ENCODE results near the gene ATP6AP2. TPM values are rescaled to one million over a fixed set of nuclear protein-coding genes. Genes with fewer than 3 reads are reported as not detected.

ATP6AP2 gene
- polyA plus RNA-seq, 1 donor (not counting 4 experiments of a cell fraction or from before 2014, with no cell fraction given) = 176 TPM

- Histone ChIP-seq H2AFZ (ENCODE audit: control insufficient read depth, low read length) (no peak overlapping the region), H3K27ac (ENCODE audit: control insufficient read depth, insufficient read depth, low read length) (no peak overlapping the region), H3K4me3 (ENCODE audit: control insufficient read depth in 2 of 3, extremely low read depth in 1 of 3, insufficient read depth in 2 of 3, low read depth in 1 of 3, low read length in 3 of 3) (no peak overlapping the region), H3K4me1 (ENCODE audit: control insufficient read depth, extremely low read depth, insufficient read depth, low read length) (no peaks in the 10 kb centered on the region), H3K27me3 (ENCODE audit: control insufficient read depth, extremely low read depth, insufficient read depth, low read length) (no peaks in the 10 kb centered on the region), H3K9ac (ENCODE audit: control insufficient read depth, extremely low read depth, insufficient read depth, low read length) (no peak overlapping the region), H3K36me3 (ENCODE audit: control insufficient read depth in 2 of 2, extremely low read depth in 1 of 2, insufficient read depth in 2 of 2, low read length in 2 of 2) (no peaks in the 10 kb centered on the region), H3K9me3 (ENCODE audit: control insufficient read depth, low read depth, low read length) (no peaks in the 10 kb centered on the region), H3K4me2 (ENCODE audit: control insufficient read depth, extremely low read depth, insufficient read depth, low read depth, low read length) (no peak overlapping the region), H3K79me2 (ENCODE audit: control insufficient read depth, insufficient read depth, low read length) (peaks cover 1% of the 10 kb centered on the region), H3K9me1 (ENCODE audit: control insufficient read depth, extremely low read depth, insufficient read depth, low read length) (no peaks in the 10 kb centered on the region), H4K20me1 (ENCODE audit: control insufficient read depth, extremely low read depth, insufficient read depth, low read length) (no peaks in the 10 kb centered on the region)
- TF ChIP-seq EZH2 (IDR thresholded peaks at IDR 0.05; ENCODE audit: low read length) (no peak), CTCF (optimal IDR thresholded peaks at IDR 0.05 in 1 of 3, IDR thresholded peaks at IDR 0.05 in 1 of 3, conservative IDR thresholded peaks at IDR 0.05 in 1 of 3; ENCODE audit: extremely low read depth in 1 of 3, insufficient read depth in 2 of 3, low read length in 3 of 3) (no peak)
- DNase-seq (ENCODE audit: low read depth, low spot score) (no peak), FAIRE-seq (no peak)
- dilution Hi-C loops (cut with MboI; ENCODE audit: extremely low pct_ligation_motif_present, low sequenced_read_pairs) = no loop called here
These were observed 4.5 kb upstream of the ATP6AP2 start for GRCh38 chrX:40576291-40576690.

DNA sequence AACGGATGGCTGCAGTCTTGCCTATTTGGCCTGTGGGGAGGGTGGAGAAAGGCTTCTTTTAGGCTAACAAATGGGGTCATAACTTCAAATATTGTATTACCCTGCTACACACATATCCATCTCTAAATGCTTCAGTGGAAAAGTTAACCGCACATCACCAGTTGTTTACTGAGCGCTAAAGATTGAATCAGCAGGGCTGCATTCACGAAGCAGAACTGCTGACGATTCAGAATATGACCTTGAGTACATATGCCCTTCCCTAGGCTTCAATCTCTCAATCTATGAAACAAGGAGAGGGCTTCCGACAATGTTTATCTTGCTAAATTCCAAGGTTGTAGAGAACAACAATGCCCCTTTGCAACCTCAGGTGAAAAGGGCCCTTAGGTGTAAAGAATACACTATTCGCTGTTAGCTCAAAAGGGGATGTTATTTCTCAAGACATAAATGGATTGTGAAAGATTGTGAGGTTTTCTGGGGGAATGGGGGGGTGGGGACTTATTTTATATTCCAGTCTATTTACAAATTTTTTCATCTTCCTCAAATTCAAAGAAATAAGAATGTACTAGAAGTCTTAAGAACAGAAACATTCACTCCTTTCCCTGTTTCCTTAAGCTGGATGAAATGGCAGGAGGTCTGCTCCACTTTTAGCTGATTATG lies 2.6 kb upstream of the ATP6AP2 start:
- TF ChIP-seq EZH2 (IDR thresholded peaks at IDR 0.05; ENCODE audit: low read length) = no peak
- no peak for TF ChIP-seq CTCF (optimal IDR thresholded peaks at IDR 0.05 in 1 of 3, IDR thresholded peaks at IDR 0.05 in 1 of 3, conservative IDR thresholded peaks at IDR 0.05 in 1 of 3; ENCODE audit: extremely low read depth in 1 of 3, insufficient read depth in 2 of 3, low read length in 3 of 3)
- Histone ChIP-seq H3K36me3 (ENCODE audit: control insufficient read depth in 2 of 2, extremely low read depth in 1 of 2, insufficient read depth in 2 of 2, low read length in 2 of 2) (no peaks in the 10 kb centered on the region), H4K20me1 (ENCODE audit: control insufficient read depth, extremely low read depth, insufficient read depth, low read length) (no peaks in the 10 kb centered on the region), H3K9ac (ENCODE audit: control insufficient read depth, extremely low read depth, insufficient read depth, low read length) (no peak overlapping the region), H3K4me2 (ENCODE audit: control insufficient read depth, extremely low read depth, insufficient read depth, low read depth, low read length) (no peak overlapping the region), H3K27me3 (ENCODE audit: control insufficient read depth, extremely low read depth, insufficient read depth, low read length) (no peaks in the 10 kb centered on the region), H3K9me1 (ENCODE audit: control insufficient read depth, extremely low read depth, insufficient read depth, low read length) (no peaks in the 10 kb centered on the region), H3K9me3 (ENCODE audit: control insufficient read depth, low read depth, low read length) (no peaks in the 10 kb centered on the region), H3K79me2 (ENCODE audit: control insufficient read depth, insufficient read depth, low read length) (peaks cover 17% of the 10 kb centered on the region), H3K4me1 (ENCODE audit: control insufficient read depth, extremely low read depth, insufficient read depth, low read length) (peaks cover 5% of the 10 kb centered on the region), H2AFZ (ENCODE audit: control insufficient read depth, low read length) (no peak overlapping the region), H3K4me3 (ENCODE audit: control insufficient read depth in 2 of 3, extremely low read depth in 1 of 3, insufficient read depth in 2 of 3, low read depth in 1 of 3, low read length in 3 of 3) (no peak overlapping the region), H3K27ac (ENCODE audit: control insufficient read depth, insufficient read depth, low read length) (no peak overlapping the region)
- DNase-seq (ENCODE audit: low read depth, low spot score) = no peak
- dilution Hi-C loops (cut with MboI; ENCODE audit: extremely low pct_ligation_motif_present, low sequenced_read_pairs) = no loop called here
- FAIRE-seq = no peak
